Astrocyte (in vitro differentiated cells and primary cell): ENCODE measurements around the gene DOK6. TPM values are rescaled to one million over a fixed set of nuclear protein-coding genes. Genes with fewer than 3 reads are reported as not detected.

Experiments
- DNase-seq: peaks from one replicate; pipeline ENCODE4 v3.0.0-alpha.2; 2010; ENCODE audit warnings: low read depth
- FAIRE-seq: peaks from 2 replicates; lab custom pipeline; 2011; peaks lifted over from hg19 to GRCh38; lab: Jason Lieb, UNC
- H2AFZ ChIP-seq: 2 replicates; pipeline ENCODE4 v1.6.0; 2012; ENCODE audit warnings: low read depth, low read length, inconsistent platforms
- H3K27ac ChIP-seq: 2 replicates; pipeline ENCODE4 v1.5.1; 2011; ENCODE audit warnings: low read depth, low read length, inconsistent platforms
- H3K27me3 ChIP-seq: 2 replicates; pipeline ENCODE4 v1.6.0; 2011; ENCODE audit warnings: low read length, inconsistent platforms; ENCODE audit not compliant: insufficient read depth
- H3K36me3 ChIP-seq: 2 replicates; pipeline ENCODE4 v1.5.1; 2011; ENCODE audit warnings: low read length, inconsistent platforms; ENCODE audit not compliant: insufficient read depth
- H3K4me1 ChIP-seq: 2 replicates; pipeline ENCODE4 v1.5.1; 2011; ENCODE audit warnings: low read length, inconsistent platforms; ENCODE audit not compliant: insufficient read depth
- H3K4me2 ChIP-seq: 2 replicates; pipeline ENCODE4 v1.6.0; 2012; ENCODE audit warnings: low read length, inconsistent platforms
- H3K4me3 ChIP-seq: 2 replicates; pipeline ENCODE4 v1.5.1; 2011; ENCODE audit warnings: low read depth, mild to moderate bottlenecking, low read length, inconsistent platforms; ENCODE audit not compliant: insufficient read depth
- H3K79me2 ChIP-seq: 2 replicates; pipeline ENCODE4 v1.6.0; 2012; ENCODE audit warnings: mild to moderate bottlenecking, low read length, inconsistent platforms; ENCODE audit not compliant: insufficient read depth
- H3K9ac ChIP-seq: 2 replicates; pipeline ENCODE4 v1.6.0; 2012; ENCODE audit warnings: mild to moderate bottlenecking, low read length, inconsistent platforms
- H3K9me3 ChIP-seq: 2 replicates; pipeline ENCODE4 v1.5.1; 2012; ENCODE audit warnings: low read depth, mild to moderate bottlenecking, low read length, inconsistent platforms; ENCODE audit not compliant: insufficient read depth
- H4K20me1 ChIP-seq: 2 replicates; pipeline ENCODE4 v1.6.0; 2012; ENCODE audit warnings: low read length, inconsistent platforms; ENCODE audit not compliant: insufficient read depth
- H3K27ac Mint-ChIP-seq: one replicate; pipeline ENCODE4 v1.8.0; 2021; ENCODE audit warnings: mild to moderate bottlenecking, mixed read lengths; ENCODE audit not compliant: unreplicated experiment
- H3K27me3 Mint-ChIP-seq: one replicate; pipeline ENCODE4 v1.8.0; 2021; ENCODE audit warnings: low read depth, mixed read lengths; ENCODE audit not compliant: unreplicated experiment
- H3K36me3 Mint-ChIP-seq: one replicate; pipeline ENCODE4 v1.8.0; 2021; ENCODE audit warnings: low read depth, mixed read lengths; ENCODE audit not compliant: unreplicated experiment
- H3K4me1 Mint-ChIP-seq: one replicate; pipeline ENCODE4 v1.8.0; 2021; ENCODE audit warnings: low read depth, mixed read lengths; ENCODE audit not compliant: unreplicated experiment
- H3K4me3 Mint-ChIP-seq: one replicate; pipeline ENCODE4 v1.8.0; 2021; ENCODE audit warnings: mild to moderate bottlenecking, moderate library complexity, mixed read lengths; ENCODE audit not compliant: unreplicated experiment
- H3K9me3 Mint-ChIP-seq: one replicate; pipeline ENCODE4 v1.8.0; 2021; ENCODE audit warnings: mild to moderate bottlenecking, mixed read lengths; ENCODE audit not compliant: unreplicated experiment
- EZH2 ChIP-seq: IDR thresholded peaks from 2 replicates; pipeline ENCODE4 v1.6.1; 2012; ENCODE audit warnings: mild to moderate bottlenecking, low read length, inconsistent platforms; ENCODE audit not compliant: insufficient read depth
- total RNA-seq: library from RNA; stranded (reverse); gene quantifications from 2 replicates; pipeline ENCODE4 v1.2.1, GENCODE V29; 2021
- TF ChIP-seq, protein P1 (sequence below): IDR thresholded peaks from 2 replicates; pipeline ENCODE4 v1.5.1; 2011; ENCODE audit warnings: low read depth, mild to moderate bottlenecking, inconsistent platforms, low read length, moderate library complexity; ENCODE audit not compliant: insufficient read depth

Gene DOK6
- total RNA-seq, 1 donor from 2014 or later, result 2.9 TPM

DNA sequence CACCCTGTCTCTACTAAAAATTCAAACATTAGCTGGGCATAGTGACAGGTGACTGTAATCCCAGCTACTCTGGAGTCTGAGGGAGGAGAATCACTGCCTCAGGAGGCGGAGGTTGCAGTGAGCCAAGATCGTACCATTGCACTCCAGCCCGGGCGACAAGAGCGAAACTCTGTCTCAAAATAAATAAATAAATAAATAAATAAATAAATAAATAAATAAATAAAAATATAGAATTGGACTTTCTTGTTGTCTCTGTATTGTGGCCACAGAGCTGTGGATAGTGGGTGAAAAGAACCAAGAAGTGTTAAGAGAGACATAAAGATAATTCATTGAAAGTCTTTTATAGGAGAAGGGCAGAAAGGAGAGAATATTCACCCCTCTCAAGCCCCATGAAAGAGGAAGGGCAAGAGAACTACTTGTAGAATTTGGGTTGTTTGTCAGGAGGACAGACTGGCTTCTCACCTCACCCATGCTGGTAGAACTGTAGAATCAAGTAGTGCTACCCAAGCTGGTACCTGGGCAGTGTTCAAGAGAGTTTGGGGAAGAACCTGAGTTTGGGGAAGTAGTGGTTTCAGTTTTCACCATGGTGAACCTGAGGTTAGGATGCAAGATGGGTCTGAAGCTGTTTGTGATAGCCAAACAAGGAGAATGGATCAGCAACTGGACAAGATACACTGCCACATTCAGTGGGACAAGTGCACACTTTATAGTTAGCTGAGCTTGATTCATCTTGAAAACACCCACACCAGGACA lies 290.5 kb downstream of the DOK6 start:
- no peak overlapping the region for H3K27ac ChIP-seq
- no peaks in the 10 kb centered on the region for H4K20me1 ChIP-seq
- no peaks in the 10 kb centered on the region for H3K27me3 ChIP-seq
- H3K9me3 ChIP-seq, result no peaks in the 10 kb centered on the region
- H3K4me3 ChIP-seq, result no peak overlapping the region
- Mint-ChIP-seq H3K4me3 (no peak overlapping the region), H3K27me3 (no peaks in the 10 kb centered on the region), H3K36me3 (no peaks in the 10 kb centered on the region), H3K4me1 (no peaks in the 10 kb centered on the region), H3K9me3 (no peaks in the 10 kb centered on the region), H3K27ac (no peak overlapping the region)
- H3K4me1 ChIP-seq, result no peaks in the 10 kb centered on the region
- H3K36me3 ChIP-seq, result no peaks in the 10 kb centered on the region
- FAIRE-seq (no peak), DNase-seq (no peak)
- TF ChIP-seq, protein P1, sequence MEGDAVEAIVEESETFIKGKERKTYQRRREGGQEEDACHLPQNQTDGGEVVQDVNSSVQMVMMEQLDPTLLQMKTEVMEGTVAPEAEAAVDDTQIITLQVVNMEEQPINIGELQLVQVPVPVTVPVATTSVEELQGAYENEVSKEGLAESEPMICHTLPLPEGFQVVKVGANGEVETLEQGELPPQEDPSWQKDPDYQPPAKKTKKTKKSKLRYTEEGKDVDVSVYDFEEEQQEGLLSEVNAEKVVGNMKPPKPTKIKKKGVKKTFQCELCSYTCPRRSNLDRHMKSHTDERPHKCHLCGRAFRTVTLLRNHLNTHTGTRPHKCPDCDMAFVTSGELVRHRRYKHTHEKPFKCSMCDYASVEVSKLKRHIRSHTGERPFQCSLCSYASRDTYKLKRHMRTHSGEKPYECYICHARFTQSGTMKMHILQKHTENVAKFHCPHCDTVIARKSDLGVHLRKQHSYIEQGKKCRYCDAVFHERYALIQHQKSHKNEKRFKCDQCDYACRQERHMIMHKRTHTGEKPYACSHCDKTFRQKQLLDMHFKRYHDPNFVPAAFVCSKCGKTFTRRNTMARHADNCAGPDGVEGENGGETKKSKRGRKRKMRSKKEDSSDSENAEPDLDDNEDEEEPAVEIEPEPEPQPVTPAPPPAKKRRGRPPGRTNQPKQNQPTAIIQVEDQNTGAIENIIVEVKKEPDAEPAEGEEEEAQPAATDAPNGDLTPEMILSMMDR, result no peak
- no peak for TF ChIP-seq EZH2
- H3K4me2 ChIP-seq, result no peak overlapping the region
- H3K9ac ChIP-seq, result no peak overlapping the region
- no peak overlapping the region for H2AFZ ChIP-seq
- no peaks in the 10 kb centered on the region for H3K79me2 ChIP-seq

DNA sequence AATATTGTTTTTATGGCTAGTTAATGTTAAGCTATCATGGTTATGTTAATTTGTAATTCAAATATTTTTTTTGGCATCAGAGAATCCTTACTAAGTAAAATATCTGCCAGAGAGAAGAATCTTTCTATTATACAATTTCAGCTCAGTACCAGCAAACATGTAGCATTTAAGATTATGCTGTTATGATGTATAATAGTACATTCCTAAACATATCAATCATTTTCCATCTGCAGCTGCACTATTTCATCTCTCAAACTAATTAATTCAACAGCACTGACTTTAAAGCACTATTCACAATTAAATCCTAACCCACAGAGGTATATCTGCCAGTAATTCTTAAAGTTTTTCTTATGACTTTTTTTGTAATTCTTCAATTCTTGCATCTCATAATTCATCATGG lies 296.4 kb downstream of the DOK6 start:
- Histone ChIP-seq H3K4me3 (no peak overlapping the region), H3K27me3 (no peaks in the 10 kb centered on the region), H3K9me3 (no peaks in the 10 kb centered on the region), H3K79me2 (no peaks in the 10 kb centered on the region), H3K9ac (no peak overlapping the region), H3K36me3 (no peaks in the 10 kb centered on the region), H2AFZ (no peak overlapping the region), H3K4me2 (no peak overlapping the region), H3K4me1 (no peaks in the 10 kb centered on the region), H3K27ac (no peak overlapping the region), H4K20me1 (no peaks in the 10 kb centered on the region)
- no peaks in the 10 kb centered on the region for H3K4me1 Mint-ChIP-seq
- TF ChIP-seq, protein P1, result no peak
- TF ChIP-seq EZH2, result no peak
- no peak for FAIRE-seq
- no peaks in the 10 kb centered on the region for H3K27me3 Mint-ChIP-seq
- H3K4me3 Mint-ChIP-seq, result no peak overlapping the region
- no peaks in the 10 kb centered on the region for H3K36me3 Mint-ChIP-seq
- no peak overlapping the region for H3K27ac Mint-ChIP-seq
- no peaks in the 10 kb centered on the region for H3K9me3 Mint-ChIP-seq
- no peak for DNase-seq

DNA sequence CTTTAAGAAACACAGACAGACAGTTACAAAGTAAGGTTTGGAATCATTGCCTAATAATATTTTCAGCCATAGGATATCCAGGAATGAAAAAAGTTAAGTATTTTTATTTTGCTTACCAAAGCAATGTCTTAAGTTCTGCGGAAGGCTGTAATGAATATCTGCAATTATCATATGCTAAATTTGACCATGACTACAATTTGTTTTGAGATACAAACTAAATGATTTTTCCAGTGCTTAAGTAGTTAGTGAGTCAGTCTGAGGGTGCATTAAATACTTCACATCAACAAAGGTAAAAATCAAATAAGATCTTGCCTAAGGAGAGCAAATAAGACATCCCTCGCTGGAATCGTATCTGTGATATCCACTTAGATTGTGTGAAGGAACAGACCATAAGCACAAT lies 297.0 kb downstream of the DOK6 start:
- no peak overlapping the region for H2AFZ ChIP-seq
- H3K4me1 ChIP-seq, result no peaks in the 10 kb centered on the region
- no peaks in the 10 kb centered on the region for H3K36me3 Mint-ChIP-seq

More for the DNA sequence above, 297.0 kb downstream of the DOK6 start:
- Mint-ChIP-seq H3K4me3 (no peak overlapping the region), H3K4me1 (no peaks in the 10 kb centered on the region), H3K27me3 (no peaks in the 10 kb centered on the region), H3K9me3 (no peaks in the 10 kb centered on the region), H3K27ac (no peak overlapping the region)
- H3K9me3 ChIP-seq, result no peaks in the 10 kb centered on the region
- H3K4me2 ChIP-seq, result no peak overlapping the region
- no peak overlapping the region for H3K27ac ChIP-seq
- FAIRE-seq (no peak), DNase-seq (no peak)
- no peaks in the 10 kb centered on the region for H3K27me3 ChIP-seq
- TF ChIP-seq EZH2, result no peak
- TF ChIP-seq, protein P1, result no peak
- no peak overlapping the region for H3K9ac ChIP-seq
- no peaks in the 10 kb centered on the region for H3K36me3 ChIP-seq
- H3K79me2 ChIP-seq, result no peaks in the 10 kb centered on the region
- no peaks in the 10 kb centered on the region for H4K20me1 ChIP-seq
- H3K4me3 ChIP-seq, result no peak overlapping the region
